Activated T-helper 9 cell treated with anti-CD3 and anti-CD28 coated beads, Interleukin-2, amount 50 U/mL, for 16 hours (primary cell): ENCODE data around the gene RRP1.
"Not testable (repeated sequence)": the region's sequence is repeated elsewhere in the genome, so short reads cannot be mapped to it uniquely, and the experiment has no call there.

ENCODE experiments used
- DNase-seq: peaks from one replicate; pipeline ENCODE4 v3.0.0-alpha.2; 2020; ENCODE audit warnings: low read depth

The RRP1 gene

DNA sequence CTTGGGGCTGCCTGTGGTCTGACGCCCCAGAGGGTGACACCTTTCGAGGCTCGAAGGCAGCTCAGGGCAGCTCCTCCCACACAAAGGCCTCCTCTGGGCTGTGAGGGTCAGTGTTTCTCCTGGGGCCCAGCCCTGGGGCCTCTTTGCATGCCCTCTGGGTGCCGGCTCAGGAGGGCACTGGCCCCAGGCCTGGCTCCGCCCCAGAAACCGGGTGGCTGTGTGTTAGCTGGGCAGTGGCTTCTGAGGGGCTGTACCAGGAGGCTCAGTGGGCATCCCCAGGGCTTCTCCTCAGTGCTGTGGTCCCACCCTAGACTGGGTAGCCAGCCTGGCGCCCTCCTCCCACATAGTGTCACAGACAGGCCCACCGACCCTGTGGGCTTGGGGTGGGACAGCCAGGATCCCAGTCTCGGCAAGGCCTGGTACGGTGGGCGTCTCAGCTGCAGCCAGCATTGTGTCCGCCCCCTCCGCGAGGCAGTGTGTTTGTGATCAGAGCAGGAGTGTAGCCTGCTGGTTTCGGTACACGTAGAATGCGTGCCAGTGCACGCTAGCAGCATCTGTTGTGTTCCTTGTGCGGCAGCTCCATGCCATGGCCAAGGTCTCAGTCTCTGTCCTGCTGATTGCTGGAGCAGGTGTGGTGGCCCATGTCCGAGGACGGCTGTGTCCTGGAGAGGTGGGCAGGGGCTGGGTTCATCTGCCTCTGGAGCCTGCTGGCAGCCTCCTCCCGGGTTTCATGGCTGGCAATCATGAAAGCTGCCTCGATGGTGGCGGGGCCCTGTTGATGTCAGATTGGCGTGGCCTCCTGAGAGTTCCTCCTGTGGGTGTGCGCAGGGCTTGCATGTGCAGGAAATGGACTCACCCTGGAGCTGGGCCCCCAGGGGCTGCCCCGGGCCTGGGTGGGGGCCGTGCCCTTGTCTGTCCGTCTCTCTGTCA is 28.0 kb downstream of the RRP1 start:
- no peak for DNase-seq

DNA sequence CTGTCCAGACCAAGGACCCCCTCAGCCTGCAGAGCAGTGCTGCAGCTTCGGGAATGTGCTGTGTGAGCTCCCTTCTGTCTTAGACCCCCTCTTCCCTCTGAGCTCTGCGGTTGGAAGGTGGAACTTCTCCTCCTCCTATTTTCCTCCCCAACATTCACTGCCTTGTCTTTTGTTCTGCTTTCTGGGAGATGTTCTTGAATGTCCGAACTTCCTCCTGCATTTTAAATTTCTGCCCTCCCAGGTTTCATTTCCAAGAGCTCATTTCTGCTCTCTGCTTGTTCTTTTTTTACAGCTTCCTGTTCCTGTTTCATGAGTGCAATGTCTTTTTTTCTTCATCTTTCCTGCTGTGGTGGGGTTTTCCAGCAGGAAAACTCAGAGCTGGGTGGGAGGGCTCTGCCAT is 29.3 kb downstream of the RRP1 start:
- no peak for DNase-seq

DNA sequence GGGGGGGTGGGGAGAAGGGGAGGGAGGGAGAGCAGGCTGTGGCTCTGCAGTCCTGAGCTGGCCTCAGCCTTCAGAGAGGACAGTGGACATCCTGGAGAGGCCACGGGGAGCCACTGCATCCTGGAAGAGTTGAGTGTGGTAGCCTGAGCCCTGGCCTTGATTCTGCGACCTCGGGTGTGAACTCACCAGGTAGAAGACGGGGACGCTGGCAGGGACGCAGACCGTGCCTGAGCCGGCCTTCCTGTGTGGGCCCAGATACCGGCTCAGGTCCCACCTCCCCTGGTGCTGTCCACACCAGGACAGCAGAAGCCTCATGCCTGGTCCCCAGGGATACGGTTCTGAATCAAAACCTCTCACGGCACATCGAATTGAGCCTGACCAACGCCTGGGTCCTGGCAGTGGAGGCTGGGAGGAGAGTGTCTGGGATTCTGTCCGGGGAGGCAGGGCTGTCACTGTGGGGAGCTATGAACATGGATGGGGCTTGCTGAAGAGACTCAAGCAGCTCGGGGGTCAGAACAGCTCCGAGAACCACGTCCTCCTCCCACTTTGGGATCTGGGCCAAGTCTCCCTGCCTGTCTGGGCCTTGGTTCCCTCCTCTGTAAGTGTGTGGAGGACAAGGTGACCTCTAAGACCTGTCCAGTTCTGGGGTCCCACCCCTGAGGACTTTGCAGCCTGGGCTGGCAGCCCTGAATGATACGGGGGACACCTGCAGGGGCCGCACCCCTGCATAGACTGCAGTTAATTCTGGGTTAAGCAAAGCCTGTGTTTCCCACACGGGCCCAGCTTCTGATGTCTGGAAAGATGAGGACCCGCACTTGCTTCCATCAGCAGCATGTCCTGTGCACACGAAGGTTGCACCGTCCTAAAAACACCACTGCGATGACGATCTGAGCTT is 30.4 kb downstream of the RRP1 start:
- DNase-seq = no peak

DNA sequence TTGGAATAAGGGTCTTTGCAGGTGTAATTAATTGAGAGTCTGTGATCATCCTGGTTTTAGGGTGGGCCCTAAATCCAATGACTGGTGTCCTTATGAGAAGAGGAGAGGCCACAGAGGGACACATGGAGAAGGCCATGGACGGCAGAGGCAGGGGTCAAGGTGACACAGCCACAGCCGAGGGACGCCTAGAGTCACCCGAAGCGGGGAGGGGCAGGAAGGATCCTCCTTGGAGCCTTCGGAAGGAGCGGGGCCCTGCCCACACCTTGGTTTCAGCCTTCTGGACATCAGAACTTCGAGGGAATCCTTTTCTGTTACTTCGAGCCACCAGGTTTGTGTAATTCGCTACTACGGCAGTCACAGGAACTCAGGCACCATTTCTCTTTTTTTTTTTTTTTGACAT is 31.1 kb downstream of the RRP1 start:
- no peak for DNase-seq

DNA sequence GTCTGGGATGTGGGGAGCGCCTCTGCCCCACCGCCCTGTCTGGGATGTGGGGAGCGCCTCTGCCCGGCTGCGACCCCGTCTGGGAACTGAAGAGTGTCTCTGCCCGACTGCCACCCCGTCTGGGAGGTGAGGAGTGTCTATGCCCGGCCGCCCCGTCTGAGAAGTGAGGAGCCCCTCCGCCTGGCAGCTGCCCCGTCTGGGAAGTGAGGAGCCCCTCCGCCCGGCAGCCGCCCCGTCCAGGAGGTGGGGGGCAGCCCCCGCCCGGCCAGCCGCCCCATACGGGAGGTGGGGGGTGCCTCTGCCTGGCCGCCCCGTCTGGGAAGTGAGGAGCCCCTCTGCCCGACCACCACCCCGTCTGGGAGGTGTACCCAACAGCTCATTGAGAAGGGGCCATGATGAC is 32.8 kb downstream of the RRP1 start:
- DNase-seq = not testable (repeated sequence)

DNA sequence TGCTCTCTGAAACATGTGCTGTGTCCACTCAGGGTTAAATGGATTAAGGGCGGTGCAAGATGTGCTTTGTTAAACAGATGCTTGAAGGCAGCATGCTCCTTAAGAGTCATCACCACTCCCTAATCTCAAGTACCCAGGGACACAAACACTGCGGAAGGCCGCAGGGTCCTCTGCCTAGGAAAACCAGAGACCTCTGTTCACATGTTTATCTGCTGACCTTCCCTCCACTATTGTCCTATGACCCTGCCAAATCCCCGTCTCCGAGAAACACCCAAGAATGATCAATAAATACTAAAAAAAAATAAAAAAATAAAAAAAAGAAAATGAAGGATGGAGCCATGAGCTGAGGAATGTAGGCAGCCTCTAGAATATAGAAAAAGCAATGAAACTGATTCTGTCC is 33.4 kb downstream of the RRP1 start:
- DNase-seq = not testable (repeated sequence)

DNA sequence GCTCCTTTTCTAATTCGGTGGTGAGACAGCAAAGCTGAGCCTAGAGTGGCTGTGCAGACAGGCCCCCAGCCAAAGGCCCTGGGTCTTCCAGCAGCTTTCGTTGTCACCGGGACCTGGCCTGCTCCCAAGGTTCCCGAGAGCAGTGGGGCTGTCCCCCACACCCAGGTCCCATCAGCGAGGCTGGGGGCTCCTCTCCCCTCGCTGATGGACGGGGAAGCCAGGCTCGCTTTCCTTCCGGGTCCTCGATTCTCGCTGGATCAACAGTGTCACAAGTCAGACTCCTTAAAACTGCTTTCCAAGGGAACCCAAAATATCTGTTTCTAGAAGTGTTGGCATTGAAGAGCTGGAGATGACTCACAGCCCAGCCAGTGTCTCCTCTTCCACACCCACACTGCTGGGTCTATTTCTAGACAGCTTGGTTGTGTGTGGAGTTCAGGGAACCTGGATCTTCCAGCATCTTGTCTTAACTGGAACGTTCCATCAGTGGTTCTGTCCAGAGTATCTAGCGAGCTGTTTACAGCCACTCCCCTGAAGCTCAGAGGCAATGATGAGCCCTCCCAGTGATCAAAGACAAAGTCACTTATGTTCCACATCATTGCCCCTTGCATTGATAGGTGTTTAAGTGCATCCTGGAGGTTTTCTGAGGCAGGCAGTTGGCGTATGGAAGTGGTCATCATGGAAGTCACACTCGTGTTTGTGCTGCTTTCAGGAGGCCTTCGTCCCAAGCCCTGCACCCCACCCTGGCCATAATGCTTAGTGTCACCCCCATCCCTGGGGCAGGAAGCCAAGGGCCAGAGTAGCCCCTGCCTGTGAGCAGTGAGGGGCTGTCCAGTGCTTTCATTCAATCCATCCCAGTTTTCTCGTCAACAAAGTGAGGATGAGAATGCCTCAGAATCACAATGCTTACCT is 35.2 kb downstream of the RRP1 start:
- DNase-seq = no peak

DNA sequence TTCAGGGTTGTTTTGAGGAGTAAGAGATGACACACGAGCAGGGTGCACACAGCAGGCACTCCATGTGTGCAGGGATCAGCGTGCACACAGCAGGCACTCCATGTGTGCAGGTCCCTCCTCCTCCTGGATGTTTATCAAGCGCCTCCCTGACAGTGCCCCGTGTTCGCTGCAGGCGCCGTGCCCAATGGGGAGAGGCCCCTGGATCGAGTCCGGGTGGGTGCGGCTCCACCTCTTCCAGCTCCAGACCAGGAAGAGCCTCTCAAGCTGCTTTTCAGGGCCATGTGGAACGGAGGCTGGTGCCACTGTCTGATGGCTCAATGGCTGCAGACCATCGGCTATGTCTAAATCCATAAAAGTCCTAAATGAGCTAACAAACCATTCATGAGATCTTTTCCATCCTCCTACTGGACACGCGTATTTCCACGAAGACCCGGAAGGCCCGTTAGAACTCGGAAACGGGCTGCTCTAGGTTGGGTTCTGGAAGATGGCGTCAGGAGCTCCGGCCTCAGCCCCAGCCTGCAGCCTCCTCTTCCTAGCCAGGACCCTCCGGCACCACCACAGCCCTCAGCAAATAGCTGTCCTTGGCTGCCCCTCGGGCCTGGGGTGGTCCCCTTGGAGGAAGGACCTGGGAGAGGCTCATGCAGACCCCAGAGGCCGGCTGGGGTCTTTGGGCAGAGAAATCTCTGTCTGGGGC is 36.0 kb downstream of the RRP1 start:
- DNase-seq = no peak

DNA sequence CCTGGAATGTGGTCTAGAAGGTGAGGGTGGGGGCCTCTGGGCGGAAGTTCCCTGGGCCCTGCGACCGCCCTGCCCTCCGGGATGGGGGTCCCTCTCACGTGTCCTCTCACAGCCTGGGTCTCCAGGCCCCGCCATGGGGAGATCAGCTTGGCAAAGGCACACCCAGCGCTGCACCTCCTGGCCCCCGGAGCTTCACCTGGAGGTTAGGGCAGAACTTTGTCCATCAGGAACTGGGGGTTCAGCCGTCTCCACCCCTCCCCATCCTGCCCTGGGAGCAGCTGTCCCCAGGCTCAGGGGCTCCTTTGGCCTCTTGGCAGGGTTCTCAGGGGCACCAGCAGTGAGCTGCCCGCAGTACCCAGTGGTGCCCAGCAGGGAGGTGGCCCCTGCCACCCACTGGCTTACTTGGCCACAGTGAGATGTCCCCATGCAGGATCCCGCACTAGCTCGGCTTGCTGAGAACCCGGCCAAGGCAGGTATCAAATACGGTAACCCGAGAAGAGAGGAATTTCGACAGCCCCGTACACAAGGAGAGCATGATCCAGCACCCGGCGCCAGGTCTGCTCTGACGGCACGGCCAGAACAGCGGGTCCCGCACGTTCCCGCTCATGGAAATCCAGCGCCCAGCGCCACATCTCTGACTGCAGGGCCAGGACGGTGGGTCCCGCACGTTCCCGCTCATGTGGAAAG is 36.7 kb downstream of the RRP1 start:
- no peak for DNase-seq

DNA sequence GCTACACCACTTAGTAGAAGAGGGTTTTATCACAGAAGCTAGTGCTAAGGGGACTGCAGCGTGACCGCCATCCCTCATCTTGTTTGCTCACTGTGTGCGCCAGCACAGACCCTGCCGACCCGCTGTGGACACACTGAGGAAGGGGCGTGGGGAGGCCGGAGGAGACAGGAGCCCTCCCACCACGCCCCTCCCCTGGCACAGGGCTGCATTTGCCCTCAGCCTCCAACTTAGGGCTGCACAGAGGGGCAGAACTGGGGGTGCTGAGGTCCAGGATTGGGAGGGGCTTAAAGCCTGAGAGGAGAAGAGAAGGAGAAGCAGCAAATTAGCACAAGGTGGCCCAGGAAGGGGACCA is 37.2 kb downstream of the RRP1 start:
- DNase-seq = no peak

DNA sequence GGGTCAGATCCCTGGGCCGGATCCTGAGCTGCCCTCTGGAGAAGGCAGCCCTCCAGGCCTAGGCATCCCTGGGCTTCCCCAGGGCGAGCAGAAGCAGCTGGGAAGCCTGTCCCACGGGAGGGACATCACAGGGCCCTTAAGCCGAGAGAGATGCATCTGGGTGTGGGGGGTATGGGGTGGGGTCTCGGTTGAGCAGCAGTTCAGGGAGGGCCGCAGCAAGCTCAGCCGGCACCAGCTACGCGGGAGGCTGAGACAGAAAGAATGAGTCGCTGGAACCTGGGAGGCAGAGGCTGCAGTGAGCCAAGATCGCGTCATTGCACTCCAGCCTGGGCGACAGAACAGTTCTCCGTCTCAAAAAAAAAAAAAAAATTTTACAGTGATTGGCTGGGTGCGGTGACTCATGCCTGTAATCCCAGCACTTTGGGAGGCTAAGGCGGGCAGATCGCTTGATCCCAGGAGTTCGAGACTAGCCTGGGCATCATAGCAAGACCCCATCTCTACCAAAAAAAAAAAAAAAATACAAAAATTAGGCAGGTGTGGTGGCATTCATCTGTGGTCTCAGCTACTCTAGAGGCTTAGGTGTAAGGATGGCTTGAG is 37.7 kb downstream of the RRP1 start:
- DNase-seq = no peak

DNA sequence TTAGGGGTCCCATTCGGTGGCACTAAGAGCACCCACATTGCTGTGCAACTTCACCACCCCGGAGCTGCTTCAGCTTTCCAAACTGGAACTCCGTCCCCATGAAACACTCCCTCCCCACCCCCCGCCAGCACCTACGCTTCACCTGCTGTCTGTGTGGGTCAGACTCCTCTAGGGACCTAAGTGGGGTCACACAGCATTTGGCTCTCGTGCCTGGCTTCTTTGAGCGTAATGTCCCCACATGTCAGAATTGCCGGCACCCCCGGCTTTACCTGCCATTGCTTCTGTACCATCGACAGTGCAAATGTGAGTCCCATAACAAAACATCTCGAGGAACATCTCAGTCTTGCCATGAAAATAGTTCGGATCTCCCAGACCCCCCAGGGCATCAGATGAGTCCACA is 39.8 kb downstream of the RRP1 start:
- no peak for DNase-seq

DNA sequence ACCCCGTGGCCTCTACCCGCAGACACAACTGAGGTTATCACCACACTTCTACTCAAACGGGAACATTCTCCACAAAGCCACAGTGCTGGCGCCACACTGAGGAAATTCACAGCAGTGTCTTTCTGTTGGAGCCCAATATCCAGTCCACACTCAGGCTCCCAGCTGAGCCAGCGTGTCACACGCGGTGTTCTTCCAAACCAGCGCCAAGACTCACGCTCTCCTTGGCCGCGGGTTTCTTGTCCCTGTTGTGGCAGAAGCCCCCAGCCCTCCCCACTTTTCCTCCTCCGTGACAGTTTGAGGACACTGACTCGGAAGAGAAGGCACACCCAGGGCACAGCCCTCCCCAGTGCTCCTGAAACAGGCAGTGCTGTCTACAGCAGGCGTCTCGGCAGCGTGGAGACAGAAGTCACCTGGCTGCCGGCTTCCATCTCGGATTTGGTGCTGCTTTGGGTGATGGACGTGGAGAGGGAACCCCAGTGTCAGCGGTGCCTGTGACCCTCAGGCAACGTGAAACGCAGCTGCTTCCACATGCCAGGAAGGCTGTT is 40.3 kb downstream of the RRP1 start:
- DNase-seq = no peak

DNA sequence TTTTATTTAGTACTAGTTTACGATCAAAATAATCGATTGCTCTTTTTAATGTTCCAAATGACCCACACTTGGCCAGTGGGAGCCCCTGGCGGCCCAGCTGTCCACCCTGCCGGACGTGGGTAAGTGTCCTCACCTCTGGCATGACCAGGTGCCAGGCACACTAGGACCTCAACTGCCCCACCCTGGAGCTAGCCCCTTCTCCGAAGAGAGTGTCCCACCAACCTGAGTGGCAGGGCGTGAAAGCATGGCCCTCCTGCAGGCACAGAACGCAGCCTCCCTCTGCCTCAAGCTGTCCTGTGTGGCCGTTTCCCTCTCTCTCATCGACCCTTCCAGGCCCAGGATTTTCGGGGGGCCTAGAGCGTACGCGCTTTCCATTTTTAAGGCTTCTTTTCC is 42.8 kb downstream of the RRP1 start:
- no peak for DNase-seq

DNA sequence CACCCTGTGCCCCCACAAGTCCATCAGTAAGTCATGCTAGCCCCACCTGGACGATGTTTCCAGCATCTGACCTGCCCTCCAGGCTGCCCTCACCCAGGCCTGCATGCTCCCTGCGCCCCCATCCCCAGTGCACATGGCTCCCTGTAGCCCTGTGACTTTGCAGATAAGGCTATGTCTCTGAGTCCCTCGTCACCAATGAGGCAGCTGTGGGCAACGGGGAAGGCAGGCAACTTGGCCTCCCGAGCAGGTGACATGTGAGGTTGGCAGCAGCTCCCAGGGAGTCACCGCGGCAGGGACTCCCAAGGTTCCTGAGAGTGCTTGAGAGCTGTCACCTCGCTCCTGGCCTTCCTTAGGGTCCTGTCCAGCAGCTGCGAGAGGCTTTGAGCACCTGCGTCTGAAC is 43.3 kb downstream of the RRP1 start:
- DNase-seq = no peak

DNA sequence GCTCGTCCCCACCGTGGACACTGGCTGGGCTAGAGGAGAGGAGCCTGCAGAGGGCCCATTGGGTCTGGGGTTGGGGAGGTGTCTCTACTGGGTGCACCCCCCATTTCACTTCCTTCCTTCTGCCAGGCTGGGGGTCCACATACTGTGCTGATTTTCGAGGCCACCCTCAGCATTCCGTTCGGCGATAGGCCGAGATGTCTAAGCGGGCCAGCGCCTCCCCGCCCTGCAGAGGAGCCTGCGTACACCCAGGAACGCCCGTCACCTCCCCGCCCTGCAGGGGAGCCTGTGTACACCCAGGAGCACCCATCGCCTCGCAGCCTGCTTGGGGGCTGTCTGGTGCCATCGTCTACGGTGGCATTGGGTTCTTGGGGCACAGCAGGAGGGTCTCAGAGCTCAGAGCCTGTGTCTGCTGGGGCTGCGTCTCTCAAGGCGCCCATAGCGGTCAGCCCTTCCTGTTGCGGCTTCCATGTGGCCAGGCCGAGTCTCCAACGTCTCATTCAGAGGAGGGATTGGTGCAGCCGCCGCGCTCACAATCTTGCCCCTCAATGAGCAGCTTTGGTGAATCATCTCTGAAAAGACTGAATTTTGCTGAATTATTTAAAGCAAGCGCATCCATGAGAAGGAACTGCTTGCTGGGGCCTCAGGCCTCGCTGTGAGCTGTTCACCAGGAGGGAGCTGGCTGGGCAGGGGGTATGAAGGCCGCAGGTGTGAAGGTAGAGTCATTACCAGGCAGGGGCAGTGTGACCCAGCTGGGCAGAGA is 44.9 kb downstream of the RRP1 start:
- DNase-seq = no peak

DNA sequence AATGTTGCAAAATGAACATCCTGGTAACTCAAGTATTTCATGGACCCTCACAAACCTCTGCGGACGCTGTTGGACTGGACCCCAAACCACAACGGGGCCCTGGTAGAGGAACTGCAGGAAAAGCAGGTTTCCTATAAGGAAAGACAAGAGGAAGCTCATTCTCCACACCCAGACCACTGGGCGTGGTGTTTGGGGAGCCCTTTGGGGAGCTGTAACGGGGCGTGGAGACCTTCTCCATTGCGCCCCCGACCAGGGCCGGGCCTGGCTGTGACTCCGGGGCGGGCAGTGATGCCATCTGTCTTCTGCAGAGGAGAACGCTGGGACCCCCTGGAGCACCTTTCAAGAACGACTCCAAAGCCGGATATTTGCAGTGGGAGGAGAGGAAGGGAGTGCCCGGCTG is 45.7 kb downstream of the RRP1 start:
- no peak for DNase-seq

DNA sequence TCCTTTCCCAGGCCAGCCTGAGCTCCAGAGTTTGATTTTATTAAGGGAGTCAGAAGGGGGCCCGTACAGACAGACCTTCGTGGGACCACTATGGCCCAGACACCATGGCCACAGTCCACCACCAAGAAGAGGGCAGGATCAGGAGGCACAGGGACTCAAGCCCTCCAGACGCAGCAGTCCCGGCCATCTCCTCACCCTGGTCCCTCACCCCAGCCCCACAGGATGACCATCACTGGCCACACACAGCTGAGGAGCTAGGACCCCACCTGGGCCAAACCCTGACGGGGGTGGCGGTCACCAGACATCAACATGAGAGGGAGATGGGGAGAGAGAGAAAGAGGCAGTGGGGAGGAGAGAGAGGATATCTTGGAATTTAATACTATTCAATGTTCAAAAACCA is 46.5 kb downstream of the RRP1 start:
- no peak for DNase-seq

DNA sequence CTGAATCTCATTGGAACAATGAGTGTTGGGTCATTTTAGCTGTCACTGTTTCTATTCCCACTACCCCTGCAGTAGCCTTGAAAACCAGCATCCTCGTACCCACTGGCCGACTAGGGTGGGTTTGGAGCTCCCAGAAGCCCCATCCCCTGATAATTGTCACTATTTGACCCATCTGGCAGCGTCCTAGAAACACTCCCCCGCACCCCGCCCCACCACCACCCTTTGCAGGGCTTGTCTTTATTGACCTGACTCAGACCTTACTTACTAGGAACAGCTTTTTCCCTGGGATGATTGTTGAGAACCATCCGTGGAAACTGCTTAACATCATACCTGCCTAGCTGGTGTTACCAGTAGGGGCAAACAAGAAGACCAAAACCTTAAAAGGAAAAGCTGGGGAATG is 47.2 kb downstream of the RRP1 start:
- no peak for DNase-seq

DNA sequence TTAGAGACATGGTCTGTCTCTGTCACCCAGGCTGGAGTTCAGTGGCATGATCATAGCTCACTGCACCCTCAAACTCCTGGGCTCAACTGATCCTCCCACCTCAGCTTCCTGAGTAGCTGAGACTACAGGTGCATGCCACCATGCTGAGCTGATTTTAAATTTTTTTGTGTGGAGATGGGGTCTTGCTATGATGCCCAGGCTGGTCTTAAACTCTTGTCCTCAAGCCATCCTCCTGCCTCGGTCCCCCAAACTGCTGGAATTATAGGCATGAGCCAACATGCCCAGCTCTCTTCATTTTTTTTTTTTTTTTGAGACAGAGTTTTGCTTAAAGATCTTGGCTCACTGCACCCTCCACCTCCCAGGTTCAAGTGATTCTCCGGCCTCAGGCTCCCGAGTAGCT is 50.9 kb downstream of the RRP1 start:
- no peak for DNase-seq
